ENCODE results near the gene SLC7A5. TPM values are rescaled to one million over a fixed set of nuclear protein-coding genes. Genes with fewer than 3 reads are reported as not detected.
"Not testable (repeated sequence)": the region's sequence is repeated elsewhere in the genome, so short reads cannot be mapped to it uniquely, and the experiment has no call there.

SLC7A5 gene
- total RNA-seq, 4 donors from 2014 or later: 7.0 to 133 (median 19.1) TPM

- H3K9me3 ChIP-seq; H3K4me3 ChIP-seq; H3K27me3 ChIP-seq; H3K36me3 ChIP-seq; in situ Hi-C loops (cut with MboI; ENCODE audit: low sequenced_read_pairs in 4 of 4): not testable (repeated sequence)
- peak in 1 of 2 donors; percentile 54 for TF ChIP-seq POLR2A (IDR thresholded peaks at IDR 0.05)
- DNase-seq (peak; percentile 91 to 96), ATAC-seq (peak; percentile 96)
- intact Hi-C loops (cut with DNase I; ENCODE audit: low total_unique reads): loop anchor here (2.0 kb wide), 1 partner anchor 40 kb away; the partner anchor contains the start of gene BANP
- Histone ChIP-seq H3K4me1 (peaks cover 11 to 17% of the 10 kb centered on the region in 2 donors), H3K27ac (peak overlapping the region; percentile 88 to 96 (median 90))
Measured at GRCh38 chr16:87911106-87911763, 41.9 kb upstream of the SLC7A5 start.

- peak overlapping the region in 3 of 4 donors; percentile 81 to 96 (median 90) for H3K27ac ChIP-seq
- intact Hi-C loops (cut with DNase I; ENCODE audit: low total_unique reads): loop anchor here (1.0 to 2.0 kb wide), 3 partner anchors 39 to 130 kb away; no protein-coding TSS in a partner anchor
- TF ChIP-seq, protein P1, sequence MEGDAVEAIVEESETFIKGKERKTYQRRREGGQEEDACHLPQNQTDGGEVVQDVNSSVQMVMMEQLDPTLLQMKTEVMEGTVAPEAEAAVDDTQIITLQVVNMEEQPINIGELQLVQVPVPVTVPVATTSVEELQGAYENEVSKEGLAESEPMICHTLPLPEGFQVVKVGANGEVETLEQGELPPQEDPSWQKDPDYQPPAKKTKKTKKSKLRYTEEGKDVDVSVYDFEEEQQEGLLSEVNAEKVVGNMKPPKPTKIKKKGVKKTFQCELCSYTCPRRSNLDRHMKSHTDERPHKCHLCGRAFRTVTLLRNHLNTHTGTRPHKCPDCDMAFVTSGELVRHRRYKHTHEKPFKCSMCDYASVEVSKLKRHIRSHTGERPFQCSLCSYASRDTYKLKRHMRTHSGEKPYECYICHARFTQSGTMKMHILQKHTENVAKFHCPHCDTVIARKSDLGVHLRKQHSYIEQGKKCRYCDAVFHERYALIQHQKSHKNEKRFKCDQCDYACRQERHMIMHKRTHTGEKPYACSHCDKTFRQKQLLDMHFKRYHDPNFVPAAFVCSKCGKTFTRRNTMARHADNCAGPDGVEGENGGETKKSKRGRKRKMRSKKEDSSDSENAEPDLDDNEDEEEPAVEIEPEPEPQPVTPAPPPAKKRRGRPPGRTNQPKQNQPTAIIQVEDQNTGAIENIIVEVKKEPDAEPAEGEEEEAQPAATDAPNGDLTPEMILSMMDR (IDR thresholded peaks at IDR 0.05 in 4 of 5, conservative IDR thresholded peaks at IDR 0.05 in 1 of 5): peak; percentile 80 to 93 (median 92)
- not testable (repeated sequence) for H3K36me3 ChIP-seq, H3K27me3 ChIP-seq, H3K4me3 ChIP-seq, H3K9me3 ChIP-seq
- ATAC-seq: peak; percentile 13 to 33
- peak; percentile 36 to 72 for DNase-seq
- in situ Hi-C loops (cut with MboI; ENCODE audit: low sequenced_read_pairs in 4 of 4): loop anchor here in 1 of 4 donors (10.0 kb wide), 1 partner anchor 135 kb away; no protein-coding TSS in a partner anchor
- H3K4me1 ChIP-seq: peaks cover 11 to 17% of the 10 kb centered on the region in 2 donors
Measured at GRCh38 chr16:87909203-87909935, 40.1 kb upstream of the SLC7A5 start.

- in situ Hi-C loops (cut with MboI; ENCODE audit: low sequenced_read_pairs in 4 of 4): loop anchor here in 1 of 4 donors (10.0 kb wide), 1 partner anchor 133 kb away; no protein-coding TSS in a partner anchor
- DNase-seq: not testable (repeated sequence)
Measured at GRCh38 chr16:87908101-87908500, 38.8 kb upstream of the SLC7A5 start.

GRCh38 chr16:87905521-87905920, 36.2 kb upstream of the SLC7A5 start:
- H3K4me3 ChIP-seq; H3K36me3 ChIP-seq; DNase-seq; H3K27ac ChIP-seq; ATAC-seq; H3K27me3 ChIP-seq; H3K9me3 ChIP-seq; intact Hi-C loops (cut with DNase I; ENCODE audit: low total_unique reads); H3K4me1 ChIP-seq: not testable (repeated sequence)
- in situ Hi-C loops (cut with MboI; ENCODE audit: low sequenced_read_pairs in 4 of 4): loop anchor here in 1 of 4 donors (10.0 kb wide), 1 partner anchor 131 kb away; no protein-coding TSS in a partner anchor

More at GRCh38 chr16:87908101-87908500, 38.8 kb upstream of the SLC7A5 start:
- not testable (repeated sequence) for ATAC-seq, H3K4me3 ChIP-seq, H3K36me3 ChIP-seq, H3K27ac ChIP-seq, H3K9me3 ChIP-seq, H3K27me3 ChIP-seq
- intact Hi-C loops (cut with DNase I; ENCODE audit: low total_unique reads): loop anchor here (2.0 kb wide), 1 partner anchor 37 kb away; no protein-coding TSS in a partner anchor
- peaks cover 11 to 17% of the 10 kb centered on the region in 2 donors for H3K4me1 ChIP-seq

DNA sequence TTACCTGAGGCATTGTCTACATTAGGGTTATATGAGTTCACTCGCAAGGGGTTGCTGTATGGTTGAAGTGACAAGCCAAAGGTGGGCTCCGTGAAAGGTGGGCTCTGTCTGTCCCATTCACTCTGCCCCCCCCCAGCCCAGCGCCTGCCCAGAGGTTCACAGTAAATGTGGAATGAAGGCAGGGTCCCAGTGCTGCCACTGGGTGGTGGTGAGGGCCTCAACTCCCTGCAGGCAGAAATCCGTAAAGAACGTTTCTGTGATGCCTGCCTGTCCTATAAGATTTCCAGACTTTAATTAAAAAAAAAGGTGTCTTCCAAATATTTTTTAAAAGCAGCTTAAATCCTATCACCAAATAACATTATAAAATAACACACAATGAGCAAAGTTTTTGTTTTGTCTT, 35.7 kb upstream of the SLC7A5 start:
- H3K27me3 ChIP-seq; H3K36me3 ChIP-seq; H3K27ac ChIP-seq; H3K9me3 ChIP-seq; ATAC-seq; H3K4me1 ChIP-seq; DNase-seq; intact Hi-C loops (cut with DNase I; ENCODE audit: low total_unique reads); H3K4me3 ChIP-seq: not testable (repeated sequence)
- in situ Hi-C loops (cut with MboI; ENCODE audit: low sequenced_read_pairs in 4 of 4): loop anchor here in 1 of 4 donors (10.0 kb wide), 1 partner anchor 130 kb away; no protein-coding TSS in a partner anchor

- H3K9me3 ChIP-seq; H3K4me1 ChIP-seq; ATAC-seq; H3K27me3 ChIP-seq; H3K4me3 ChIP-seq; DNase-seq; H3K36me3 ChIP-seq; intact Hi-C loops (cut with DNase I; ENCODE audit: low total_unique reads); H3K27ac ChIP-seq: not testable (repeated sequence)
- in situ Hi-C loops (cut with MboI; ENCODE audit: low sequenced_read_pairs in 4 of 4): loop anchor here in 1 of 4 donors (10.0 kb wide), 1 partner anchor 126 kb away; no protein-coding TSS in a partner anchor
Measured at GRCh38 chr16:87900489-87900888, 31.2 kb upstream of the SLC7A5 start.
